Suprapubic skin (tissue), 4 donors: ENCODE measurements around the gene KLF17.

ENCODE experiments used
- CTCF ChIP-seq, 2 donors: fragments of 200-600 bp in 1 of 2; fragments of 450-650 bp in 1 of 2; sonication (generic) in 1 of 2; IDR thresholded peaks; one replicate each; pipeline ENCODE4 v1.5.1; 2016 to 2019; ENCODE audit warnings: antibody characterized with exemption in 2 of 2, mild to moderate bottlenecking in 1 of 2, moderate library complexity in 1 of 2
- EP300 ChIP-seq: sonication (generic); formaldehyde crosslinking; IDR thresholded peaks from one replicate; pipeline ENCODE4 v1.6.1; 2017; ENCODE audit warnings: antibody characterized with exemption
- POLR2AphosphoS5 ChIP-seq, 3 donors: sonication (generic); formaldehyde crosslinking; IDR thresholded peaks; one replicate each; pipeline ENCODE4 v1.6.1; 2017; ENCODE audit warnings: antibody characterized with exemption in 3 of 3

GRCh38 chr1:44114098-44114497 is 4.5 kb upstream of the KLF17 start:
- TF ChIP-seq CTCF (IDR thresholded peaks at IDR 0.05) (no peak), EP300 (no peak), POLR2AphosphoS5 (IDR thresholded peaks at IDR 0.05) (no peak)
